Esophagus (tissue), 2 donors: ENCODE measurements around the gene RBM47. TPM values are rescaled to one million over a fixed set of nuclear protein-coding genes. Genes with fewer than 3 reads are reported as not detected.
"Not testable (repeated sequence)": the region's sequence is repeated elsewhere in the genome, so short reads cannot be mapped to it uniquely, and the experiment has no call there.

Experiments
- H3K27ac ChIP-seq, 2 donors: one replicate each; pipeline ENCODE4 v1.5.1; 2013; ENCODE audit warnings: low read depth in 2 of 2, mild to moderate bottlenecking in 2 of 2, inconsistent platforms in 1 of 2, low read length in 1 of 2, moderate library complexity in 1 of 2
- H3K27me3 ChIP-seq, 2 donors: one replicate each; pipeline ENCODE4 v1.6.1; 2013; ENCODE audit warnings: low read length in 2 of 2, control low read depth in 1 of 2, mild to moderate bottlenecking in 1 of 2; ENCODE audit not compliant: insufficient read depth in 2 of 2, control insufficient read depth in 1 of 2
- H3K36me3 ChIP-seq, 2 donors: one replicate each; pipeline ENCODE4 v1.6.1; 2013; ENCODE audit warnings: low read length in 1 of 2; ENCODE audit not compliant: control insufficient read depth in 2 of 2, insufficient read depth in 2 of 2
- H3K4me1 ChIP-seq, 2 donors: one replicate each; pipeline ENCODE4 v1.6.1; 2013; ENCODE audit warnings: low read length in 1 of 2; ENCODE audit not compliant: control insufficient read depth in 2 of 2, insufficient read depth in 2 of 2
- H3K4me3 ChIP-seq, 2 donors: one replicate each; pipeline ENCODE4 v1.5.1; 2013; ENCODE audit warnings: low read length in 2 of 2, mild to moderate bottlenecking in 2 of 2, low read depth in 1 of 2, moderate library complexity in 1 of 2
- H3K9me3 ChIP-seq, 2 donors: one replicate each; pipeline ENCODE4 v1.6.1; 2013; ENCODE audit warnings: mild to moderate bottlenecking in 2 of 2, low read depth in 1 of 2, low read length in 1 of 2, moderate library complexity in 1 of 2; ENCODE audit not compliant: control insufficient read depth in 2 of 2, insufficient read depth in 1 of 2
- WGBS, 2 donors: extraction: QIAGEN DNeasy Blood & Tissue Kit; methylation state at CpG; one replicate each; pipeline ENCODE4 v1.1.7; 2013; 5-methylcytosine and 5-hydroxymethylcytosine counted together
- polyA plus RNA-seq, 2 donors: library from polyadenylated mRNA; stranded (reverse); fragments of 200-250 nt; gene quantifications; one replicate each; pipeline ENCODE4 v1.2.3, GENCODE V29; 2013
- donor health status: healthy with polysubstance abuse.
- donor health status: Bipolar disorder and iron deficiency.

The RBM47 gene
- polyA plus RNA-seq, 2 donors = 31.3 to 39.4 TPM

DNA sequence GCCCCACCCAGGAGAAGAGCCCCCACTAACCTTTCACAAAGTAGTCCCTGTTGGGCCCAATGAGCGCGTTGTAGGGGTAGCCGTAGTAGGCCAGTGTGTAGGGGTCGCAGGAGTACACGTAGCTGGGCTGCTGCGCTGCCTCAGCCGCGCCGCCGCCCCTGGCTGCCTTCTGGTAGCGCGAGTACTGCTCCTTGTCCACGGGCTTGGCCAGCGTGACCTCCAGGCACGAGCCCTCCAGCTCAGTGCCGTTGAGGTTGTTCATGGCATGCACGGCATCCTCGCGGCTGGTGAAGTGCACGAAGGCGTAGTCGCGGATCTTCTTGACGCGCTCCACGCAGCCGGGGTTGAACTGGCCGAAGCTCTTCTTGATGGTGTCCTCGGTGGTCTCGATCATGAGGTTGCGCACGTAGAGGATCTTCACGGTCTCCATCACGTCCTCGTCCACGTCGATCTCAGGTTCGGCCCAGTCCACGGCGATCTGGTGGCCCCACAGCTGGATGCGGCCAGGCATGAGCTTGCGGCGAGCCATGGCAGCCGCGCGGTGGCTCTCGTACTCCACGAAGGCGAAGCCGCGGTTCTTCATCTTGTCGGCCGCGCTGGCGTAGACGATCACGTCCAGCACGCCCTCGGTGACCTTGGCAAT, 191.8 kb downstream of the RBM47 start:
- H3K36me3 ChIP-seq = peaks cover 0 to 21% of the 10 kb centered on the region in 2 donors

GRCh38 chr4:40435306-40435705, 194.4 kb downstream of the RBM47 start:
- 95 to 96% methylated on average over 10 of the region's 10 CpGs for WGBS, 2 donors
- not testable (repeated sequence) for H3K4me3 ChIP-seq, H3K4me1 ChIP-seq, H3K9me3 ChIP-seq, H3K27ac ChIP-seq, H3K27me3 ChIP-seq
- peaks cover 0 to 24% of the 10 kb centered on the region in 2 donors for H3K36me3 ChIP-seq

More for the DNA sequence above, 191.8 kb downstream of the RBM47 start:
- Histone ChIP-seq H3K9me3 (peaks cover 4 to 5% of the 10 kb centered on the region in 2 donors), H3K27ac (no peak overlapping the region), H3K27me3 (no peaks in the 10 kb centered on the region), H3K4me3 (no peak overlapping the region), H3K4me1 (peaks cover 0 to 3% of the 10 kb centered on the region in 2 donors)
- WGBS, 2 donors = 98% methylated on average over 59 of the region's 59 CpGs

DNA sequence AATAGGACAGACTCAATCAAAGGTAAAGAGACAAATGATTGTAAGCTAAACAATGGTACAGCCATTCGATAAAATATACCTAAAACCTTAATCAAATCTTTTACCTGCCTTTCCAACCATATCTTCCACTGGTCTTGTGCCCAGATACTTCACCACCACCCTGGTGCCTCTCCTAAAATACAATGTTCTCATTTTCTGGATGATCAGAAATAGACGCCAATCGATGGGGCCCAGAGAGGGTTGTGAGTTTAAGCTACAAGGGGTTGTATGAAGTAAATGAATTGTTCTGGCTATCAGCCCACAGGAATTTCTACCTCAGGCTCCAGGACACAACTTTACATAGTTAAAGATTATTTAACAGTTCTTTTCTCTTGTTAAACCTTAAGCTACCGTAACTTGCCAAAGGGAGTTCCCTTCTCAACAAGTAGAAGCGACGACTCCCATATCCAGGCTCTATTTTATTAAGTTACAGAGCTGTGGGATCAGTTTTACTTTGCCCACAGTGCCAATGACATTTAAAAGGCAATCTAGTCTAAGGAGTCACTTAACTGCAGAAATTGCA, 195.5 kb downstream of the RBM47 start:
- Histone ChIP-seq H3K9me3 (peaks cover 4 to 5% of the 10 kb centered on the region in 2 donors), H3K4me1 (peaks cover 0 to 3% of the 10 kb centered on the region in 2 donors), H3K27me3 (no peaks in the 10 kb centered on the region), H3K36me3 (peaks cover 0 to 24% of the 10 kb centered on the region in 2 donors), H3K27ac (peak overlapping the region in 1 of 2 donors; percentile 22), H3K4me3 (no peak overlapping the region)
- 62 to 65% methylated on average over 6 of the region's 6 CpGs for WGBS, 2 donors

GRCh38 chr4:40432504-40432903, 197.2 kb downstream of the RBM47 start:
- Histone ChIP-seq H3K27ac (no peak overlapping the region), H3K4me1 (peaks cover 0 to 2% of the 10 kb centered on the region in 2 donors), H3K27me3 (no peaks in the 10 kb centered on the region), H3K4me3 (no peak overlapping the region), H3K36me3 (peaks cover 0 to 17% of the 10 kb centered on the region in 2 donors), H3K9me3 (no peaks in the 10 kb centered on the region)
- 98 to 99% methylated on average over 10 of the region's 10 CpGs for WGBS, 2 donors

DNA sequence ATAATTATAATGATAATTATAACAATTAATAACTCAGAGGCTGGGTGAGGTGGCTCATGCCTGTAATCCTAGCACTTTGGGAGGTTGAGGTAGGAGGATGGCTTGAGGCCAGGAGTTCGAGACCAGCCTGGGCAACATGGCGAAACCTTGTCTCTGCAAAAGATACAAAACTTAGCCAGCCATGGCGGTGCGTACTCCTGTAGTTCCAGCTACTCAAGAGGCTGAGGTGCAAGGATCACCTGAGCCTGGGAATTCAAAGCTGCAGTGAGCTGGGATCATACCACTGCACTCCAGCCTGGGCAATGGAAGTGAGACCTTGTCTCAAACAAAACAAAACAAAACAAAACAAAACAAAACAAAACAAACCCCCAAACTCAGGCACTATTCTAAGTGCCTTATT, 201.8 kb downstream of the RBM47 start:
- H3K4me1 ChIP-seq, H3K4me3 ChIP-seq, H3K27me3 ChIP-seq, H3K27ac ChIP-seq, H3K9me3 ChIP-seq: not testable (repeated sequence)
- peaks cover 0 to 12% of the 10 kb centered on the region in 2 donors for H3K36me3 ChIP-seq
- 93 to 97% methylated on average over 4 of the region's 4 CpGs for WGBS, 2 donors

- H3K4me3 ChIP-seq = no peak overlapping the region
- H3K27me3 ChIP-seq = no peaks in the 10 kb centered on the region
- no peak overlapping the region for H3K27ac ChIP-seq
- 62 to 70% methylated on average over 3 of the region's 3 CpGs for WGBS, 2 donors
- no peaks in the 10 kb centered on the region for H3K4me1 ChIP-seq
- no peaks in the 10 kb centered on the region for H3K9me3 ChIP-seq
- H3K36me3 ChIP-seq = peaks cover 0 to 9% of the 10 kb centered on the region in 2 donors
These were observed 202.5 kb downstream of the RBM47 start for GRCh38 chr4:40427128-40427527.

DNA sequence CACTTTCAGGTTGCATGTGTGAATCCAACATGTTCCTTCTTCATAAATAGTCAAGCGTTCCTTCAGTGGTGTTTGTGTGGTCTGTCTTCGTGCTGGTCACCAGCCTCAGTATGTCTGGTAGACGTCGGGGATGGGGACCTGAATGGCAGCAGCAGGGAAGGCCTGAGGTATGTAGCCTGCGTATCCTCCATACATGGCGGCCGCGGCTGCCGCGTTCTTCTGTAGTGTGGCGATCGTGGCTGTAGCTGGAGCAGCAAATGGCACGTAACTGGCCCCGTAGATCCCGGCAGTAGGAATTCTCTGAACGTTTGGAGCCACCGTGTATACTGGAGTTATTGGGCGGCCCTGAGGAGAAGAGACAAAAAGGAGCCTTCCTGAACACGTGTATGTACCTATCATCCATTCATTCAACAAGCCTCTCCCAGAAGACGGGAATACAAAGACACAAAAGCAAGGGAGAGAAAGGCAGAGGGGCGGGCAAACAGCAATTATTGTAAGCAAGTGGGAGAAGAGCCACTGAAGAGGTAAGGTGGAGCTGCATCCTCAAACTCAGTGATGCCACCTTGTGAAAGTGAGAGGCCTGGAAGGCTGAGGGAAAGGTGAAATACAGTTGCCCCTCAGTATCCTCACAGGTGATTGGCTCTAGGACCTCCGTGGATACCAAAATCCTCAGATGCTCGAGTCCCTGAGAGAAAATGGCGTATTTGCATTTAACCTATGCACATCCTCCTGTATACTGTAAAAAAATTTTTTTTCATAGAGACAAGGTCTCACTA, 203.7 kb downstream of the RBM47 start:
- H3K36me3 ChIP-seq = peaks cover 0 to 9% of the 10 kb centered on the region in 2 donors
- H3K27me3 ChIP-seq = no peaks in the 10 kb centered on the region
- no peak overlapping the region for H3K27ac ChIP-seq
- H3K9me3 ChIP-seq = no peaks in the 10 kb centered on the region
- H3K4me3 ChIP-seq = no peak overlapping the region
- 93 to 95% methylated on average over 24 of the region's 24 CpGs for WGBS, 2 donors
- no peaks in the 10 kb centered on the region for H3K4me1 ChIP-seq

DNA sequence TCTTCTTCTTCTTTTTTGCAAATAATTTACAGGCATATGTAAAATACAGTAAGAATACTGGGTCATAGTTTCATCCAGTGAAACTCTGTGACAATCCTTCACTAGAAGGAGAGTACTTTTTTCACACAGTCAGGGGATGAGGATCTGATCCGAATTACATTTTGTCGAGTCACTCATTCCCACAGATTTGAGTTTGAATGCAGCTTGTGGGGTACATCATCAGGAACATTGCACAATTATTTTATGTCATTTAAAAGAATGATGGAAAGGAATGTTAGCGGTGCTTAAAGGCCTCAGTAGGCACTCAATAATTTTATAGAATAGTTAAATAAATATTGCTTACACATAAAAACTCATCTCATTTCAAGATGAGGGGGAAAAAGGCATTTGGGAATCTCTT, 205.9 kb downstream of the RBM47 start:
- Histone ChIP-seq H3K4me1 (no peaks in the 10 kb centered on the region), H3K27ac (no peak overlapping the region), H3K36me3 (peaks cover 0 to 9% of the 10 kb centered on the region in 2 donors), H3K4me3 (no peak overlapping the region), H3K27me3 (no peaks in the 10 kb centered on the region), H3K9me3 (no peaks in the 10 kb centered on the region)
- 89 to 90% methylated on average over 3 of the region's 3 CpGs for WGBS, 2 donors

DNA sequence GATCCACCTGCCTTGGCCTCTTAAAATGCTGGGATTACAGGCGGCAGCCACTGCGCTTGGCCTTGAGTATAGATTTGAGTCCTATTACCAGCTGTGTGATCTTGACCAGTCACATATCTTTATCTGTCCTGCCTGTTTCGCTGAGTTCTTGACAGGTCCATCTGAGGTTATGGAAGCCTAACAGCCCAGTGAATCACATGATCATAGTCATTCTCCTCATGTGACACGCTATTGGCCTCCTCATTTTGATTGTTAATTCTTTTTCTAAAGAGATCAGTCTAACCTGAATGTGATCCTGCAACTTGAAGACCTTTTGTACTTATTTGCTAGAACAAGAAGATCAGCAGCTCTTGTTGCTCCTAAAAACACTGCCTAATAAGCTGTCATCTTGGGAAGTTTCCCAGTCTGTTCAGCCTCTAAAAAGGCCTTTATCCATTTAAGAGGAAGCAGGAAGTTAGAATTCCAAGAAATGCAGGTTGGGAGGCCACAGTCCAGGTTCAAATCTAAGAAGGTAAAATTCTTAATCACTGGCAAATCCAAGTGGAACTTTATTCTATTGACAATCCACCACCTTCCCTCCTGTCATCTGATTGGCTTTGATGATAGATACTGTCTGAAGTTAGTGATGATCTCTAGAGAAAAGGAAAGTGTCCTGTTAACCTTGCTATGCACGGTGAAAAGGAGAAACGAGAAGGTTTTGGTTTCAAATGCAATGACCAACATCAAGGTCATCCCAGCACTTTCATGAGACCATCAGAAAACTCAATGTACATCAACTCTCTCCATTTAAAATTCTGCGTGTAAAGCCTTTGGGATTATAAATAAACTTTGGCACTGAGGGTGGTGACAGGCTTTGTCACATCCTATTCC, 207.6 kb downstream of the RBM47 start:
- H3K27ac ChIP-seq = no peak overlapping the region
- H3K36me3 ChIP-seq = peaks cover 0 to 5% of the 10 kb centered on the region in 2 donors
- WGBS, 2 donors = 92 to 94% methylated on average over 7 of the region's 7 CpGs

More for the DNA sequence above, 207.6 kb downstream of the RBM47 start:
- H3K4me3 ChIP-seq = no peak overlapping the region
- no peaks in the 10 kb centered on the region for H3K27me3 ChIP-seq
- H3K9me3 ChIP-seq = no peaks in the 10 kb centered on the region
- H3K4me1 ChIP-seq = no peaks in the 10 kb centered on the region
